ENCODE measurements around the gene EZH1. TPM values are rescaled to one million over a fixed set of nuclear protein-coding genes. Genes with fewer than 3 reads are reported as not detected.

The EZH1 gene
- total RNA-seq, 1 donor from 2014 or later: 37.6 TPM

- Mint-ChIP-seq H3K27ac (no peak overlapping the region), H3K4me1 (ENCODE audit: unreplicated experiment) (peaks cover 5% of the 10 kb centered on the region), H3K36me3 (no peaks in the 10 kb centered on the region), H3K9me3 (no peaks in the 10 kb centered on the region), H3K27me3 (peaks cover 47% of the 10 kb centered on the region), H3K4me3 (no peak overlapping the region)
- TF ChIP-seq, protein P1, sequence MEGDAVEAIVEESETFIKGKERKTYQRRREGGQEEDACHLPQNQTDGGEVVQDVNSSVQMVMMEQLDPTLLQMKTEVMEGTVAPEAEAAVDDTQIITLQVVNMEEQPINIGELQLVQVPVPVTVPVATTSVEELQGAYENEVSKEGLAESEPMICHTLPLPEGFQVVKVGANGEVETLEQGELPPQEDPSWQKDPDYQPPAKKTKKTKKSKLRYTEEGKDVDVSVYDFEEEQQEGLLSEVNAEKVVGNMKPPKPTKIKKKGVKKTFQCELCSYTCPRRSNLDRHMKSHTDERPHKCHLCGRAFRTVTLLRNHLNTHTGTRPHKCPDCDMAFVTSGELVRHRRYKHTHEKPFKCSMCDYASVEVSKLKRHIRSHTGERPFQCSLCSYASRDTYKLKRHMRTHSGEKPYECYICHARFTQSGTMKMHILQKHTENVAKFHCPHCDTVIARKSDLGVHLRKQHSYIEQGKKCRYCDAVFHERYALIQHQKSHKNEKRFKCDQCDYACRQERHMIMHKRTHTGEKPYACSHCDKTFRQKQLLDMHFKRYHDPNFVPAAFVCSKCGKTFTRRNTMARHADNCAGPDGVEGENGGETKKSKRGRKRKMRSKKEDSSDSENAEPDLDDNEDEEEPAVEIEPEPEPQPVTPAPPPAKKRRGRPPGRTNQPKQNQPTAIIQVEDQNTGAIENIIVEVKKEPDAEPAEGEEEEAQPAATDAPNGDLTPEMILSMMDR (conservative IDR thresholded peaks at IDR 0.05): no peak
- no peak for DNase-seq (ENCODE audit: extremely low spot score, unreplicated experiment)
Measured at GRCh38 chr17:42754782-42755181, 9.9 kb upstream of the EZH1 start.

DNA sequence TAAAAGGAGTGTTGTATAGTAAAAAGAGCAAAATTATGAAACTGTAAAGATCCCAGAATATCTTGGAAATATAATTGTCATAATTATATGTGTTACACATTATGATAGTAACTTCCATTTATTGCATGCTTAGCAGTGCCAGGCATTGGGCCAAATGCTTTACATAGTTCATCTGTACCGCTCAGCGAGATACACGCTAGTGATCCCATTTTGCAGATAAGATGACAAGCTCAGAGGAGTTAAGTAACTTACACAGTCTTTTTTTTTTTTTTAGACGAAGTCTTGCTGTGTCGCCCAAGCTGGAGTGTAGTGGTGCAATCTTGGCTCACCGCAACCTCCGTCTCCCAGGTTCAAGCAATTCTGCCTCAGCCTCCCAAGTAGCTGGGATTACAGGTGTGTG, 6.8 kb upstream of the EZH1 start:
- Mint-ChIP-seq H3K4me3 (no peak overlapping the region), H3K9me3 (no peaks in the 10 kb centered on the region), H3K36me3 (no peaks in the 10 kb centered on the region), H3K27ac (no peak overlapping the region), H3K27me3 (peaks cover 31% of the 10 kb centered on the region), H3K4me1 (ENCODE audit: unreplicated experiment) (peaks cover 10% of the 10 kb centered on the region)
- DNase-seq (ENCODE audit: extremely low spot score, unreplicated experiment): no peak
- TF ChIP-seq, protein P1 (conservative IDR thresholded peaks at IDR 0.05): no peak

- TF ChIP-seq, protein P1 (conservative IDR thresholded peaks at IDR 0.05): no peak
- Mint-ChIP-seq H3K9me3 (no peaks in the 10 kb centered on the region), H3K27me3 (peaks cover 26% of the 10 kb centered on the region), H3K27ac (no peak overlapping the region), H3K4me1 (ENCODE audit: unreplicated experiment) (peaks cover 10% of the 10 kb centered on the region), H3K4me3 (no peak overlapping the region), H3K36me3 (no peaks in the 10 kb centered on the region)
- no peak for DNase-seq (ENCODE audit: extremely low spot score, unreplicated experiment)
Measured at GRCh38 chr17:42750739-42751344, 6.0 kb upstream of the EZH1 start.

DNA sequence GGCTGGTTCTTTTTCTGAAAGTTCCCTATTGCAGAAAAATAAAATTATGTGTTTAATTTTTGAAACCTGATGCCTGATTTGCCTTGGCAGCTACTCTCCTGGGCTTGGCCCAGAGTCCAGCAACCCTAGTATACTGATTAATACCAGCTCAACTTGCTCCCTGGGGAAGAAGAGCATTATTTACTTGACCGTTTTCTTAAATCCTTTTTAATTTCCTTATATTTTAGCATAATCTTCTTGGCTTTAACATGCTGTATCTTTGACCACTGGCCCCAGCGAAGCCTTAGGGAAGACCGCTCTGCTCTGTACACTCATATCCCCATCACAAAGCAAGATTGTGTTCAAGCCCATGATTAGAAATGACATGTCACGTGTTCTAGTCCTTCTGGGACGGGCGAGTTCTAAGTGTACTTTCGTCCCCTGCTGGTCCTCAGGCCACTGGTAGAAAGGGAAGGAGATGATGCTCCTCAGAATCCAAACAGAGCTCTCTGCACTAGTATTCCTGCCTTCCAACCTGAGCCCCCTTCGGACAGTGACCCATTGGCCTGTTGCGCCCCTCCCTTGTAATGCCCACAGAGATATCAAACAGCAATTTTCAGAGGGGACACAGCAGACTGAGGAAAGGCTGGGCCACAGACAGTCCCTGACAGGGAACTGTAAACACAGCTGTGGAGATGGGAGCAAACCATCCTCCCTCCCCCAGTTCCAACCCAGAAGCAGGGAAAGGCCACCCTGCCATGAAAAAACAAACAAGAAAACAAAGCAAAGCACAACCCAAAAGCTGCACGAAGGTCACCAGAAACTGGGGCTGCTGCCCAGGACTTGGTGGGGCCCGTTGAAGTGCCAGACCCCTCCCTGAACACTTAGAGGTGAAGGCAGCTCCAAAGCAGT, 4.3 kb upstream of the EZH1 start:
- H3K9me3 Mint-ChIP-seq: no peaks in the 10 kb centered on the region
- H3K4me1 Mint-ChIP-seq (ENCODE audit: unreplicated experiment): peaks cover 12% of the 10 kb centered on the region
- H3K4me3 Mint-ChIP-seq: no peak overlapping the region

DNA sequence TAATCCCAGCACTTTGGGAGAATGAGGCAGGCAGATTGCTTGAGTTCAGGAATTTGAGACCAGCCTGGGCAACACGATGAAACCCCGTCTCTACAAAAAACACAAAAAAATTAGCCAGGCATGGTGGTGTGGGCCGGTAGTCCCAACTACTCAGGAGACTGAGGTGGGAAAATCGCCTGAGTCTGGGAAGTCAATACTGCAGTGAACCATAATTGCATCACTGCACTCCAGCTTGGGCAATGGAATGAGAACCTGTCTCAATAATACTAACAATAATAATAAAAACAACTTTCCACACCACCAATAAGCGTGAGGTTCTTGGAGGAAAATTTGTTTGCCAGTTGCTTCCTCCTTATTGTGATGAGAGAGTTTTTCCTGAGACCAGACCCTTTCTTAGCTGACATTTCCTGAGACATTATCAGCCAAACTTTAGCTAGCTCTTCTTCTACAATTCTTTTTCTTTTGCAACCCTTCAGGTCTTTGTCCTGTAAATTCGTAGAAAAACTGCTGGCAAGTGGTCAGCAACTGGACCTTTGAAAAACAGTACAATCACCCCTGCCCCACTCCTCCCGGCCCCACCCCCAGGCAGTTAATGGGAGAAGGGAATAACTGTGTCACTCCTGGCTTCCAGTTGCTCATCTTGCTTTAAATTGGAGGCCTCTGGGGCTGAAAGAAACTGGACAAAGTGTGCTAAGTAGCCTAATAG, 3.5 kb upstream of the EZH1 start:
- no peak overlapping the region for H3K27ac Mint-ChIP-seq
- peaks cover 17% of the 10 kb centered on the region for H3K27me3 Mint-ChIP-seq
- no peaks in the 10 kb centered on the region for H3K36me3 Mint-ChIP-seq
- no peaks in the 10 kb centered on the region for H3K9me3 Mint-ChIP-seq
- peaks cover 18% of the 10 kb centered on the region for H3K4me1 Mint-ChIP-seq (ENCODE audit: unreplicated experiment)
- no peak overlapping the region for H3K4me3 Mint-ChIP-seq
- DNase-seq (ENCODE audit: extremely low spot score, unreplicated experiment): no peak
- TF ChIP-seq, protein P1 (conservative IDR thresholded peaks at IDR 0.05): no peak

More for the DNA sequence above, 4.3 kb upstream of the EZH1 start:
- Mint-ChIP-seq H3K27ac (no peak overlapping the region), H3K36me3 (no peaks in the 10 kb centered on the region), H3K27me3 (peaks cover 17% of the 10 kb centered on the region)
- no peak for DNase-seq (ENCODE audit: extremely low spot score, unreplicated experiment)
- TF ChIP-seq, protein P1 (conservative IDR thresholded peaks at IDR 0.05): no peak

Data from type B pancreatic cell (in vitro differentiated cells).